Measurements from ENCODE around the gene KRTAP12-1. TPM values are rescaled to one million over a fixed set of nuclear protein-coding genes. Genes with fewer than 3 reads are reported as not detected.

KRTAP12-1 gene
- total RNA-seq, 1 donor from 2014 or later = not detected

- H3K4me1 Mint-ChIP-seq = peaks cover 23% of the 10 kb centered on the region
- no peaks in the 10 kb centered on the region for H3K36me3 Mint-ChIP-seq (ENCODE audit: low read depth)
- H3K27me3 Mint-ChIP-seq (ENCODE audit: low read depth) = peaks cover 98% of the 10 kb centered on the region
- H3K27ac Mint-ChIP-seq (ENCODE audit: unreplicated experiment) = no peak overlapping the region
- DNase-seq (ENCODE audit: low read depth, low spot score) = no peak
- TF ChIP-seq, protein P1, sequence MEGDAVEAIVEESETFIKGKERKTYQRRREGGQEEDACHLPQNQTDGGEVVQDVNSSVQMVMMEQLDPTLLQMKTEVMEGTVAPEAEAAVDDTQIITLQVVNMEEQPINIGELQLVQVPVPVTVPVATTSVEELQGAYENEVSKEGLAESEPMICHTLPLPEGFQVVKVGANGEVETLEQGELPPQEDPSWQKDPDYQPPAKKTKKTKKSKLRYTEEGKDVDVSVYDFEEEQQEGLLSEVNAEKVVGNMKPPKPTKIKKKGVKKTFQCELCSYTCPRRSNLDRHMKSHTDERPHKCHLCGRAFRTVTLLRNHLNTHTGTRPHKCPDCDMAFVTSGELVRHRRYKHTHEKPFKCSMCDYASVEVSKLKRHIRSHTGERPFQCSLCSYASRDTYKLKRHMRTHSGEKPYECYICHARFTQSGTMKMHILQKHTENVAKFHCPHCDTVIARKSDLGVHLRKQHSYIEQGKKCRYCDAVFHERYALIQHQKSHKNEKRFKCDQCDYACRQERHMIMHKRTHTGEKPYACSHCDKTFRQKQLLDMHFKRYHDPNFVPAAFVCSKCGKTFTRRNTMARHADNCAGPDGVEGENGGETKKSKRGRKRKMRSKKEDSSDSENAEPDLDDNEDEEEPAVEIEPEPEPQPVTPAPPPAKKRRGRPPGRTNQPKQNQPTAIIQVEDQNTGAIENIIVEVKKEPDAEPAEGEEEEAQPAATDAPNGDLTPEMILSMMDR (conservative IDR thresholded peaks at IDR 0.05) = no peak
- no peak overlapping the region for H3K4me3 Mint-ChIP-seq
- H3K9me3 Mint-ChIP-seq = no peaks in the 10 kb centered on the region
Measured at GRCh38 chr21:44708213-44708865, 26.4 kb upstream of the KRTAP12-1 start.

- Mint-ChIP-seq H3K9me3 (no peaks in the 10 kb centered on the region), H3K27ac (ENCODE audit: unreplicated experiment) (no peak overlapping the region), H3K36me3 (ENCODE audit: low read depth) (no peaks in the 10 kb centered on the region), H3K27me3 (ENCODE audit: low read depth) (peaks cover 96% of the 10 kb centered on the region), H3K4me1 (peaks cover 23% of the 10 kb centered on the region), H3K4me3 (no peak overlapping the region)
- no peak for DNase-seq (ENCODE audit: low read depth, low spot score)
- TF ChIP-seq, protein P1 (conservative IDR thresholded peaks at IDR 0.05) = no peak
Measured at GRCh38 chr21:44706706-44707581, 25.0 kb upstream of the KRTAP12-1 start.

DNA sequence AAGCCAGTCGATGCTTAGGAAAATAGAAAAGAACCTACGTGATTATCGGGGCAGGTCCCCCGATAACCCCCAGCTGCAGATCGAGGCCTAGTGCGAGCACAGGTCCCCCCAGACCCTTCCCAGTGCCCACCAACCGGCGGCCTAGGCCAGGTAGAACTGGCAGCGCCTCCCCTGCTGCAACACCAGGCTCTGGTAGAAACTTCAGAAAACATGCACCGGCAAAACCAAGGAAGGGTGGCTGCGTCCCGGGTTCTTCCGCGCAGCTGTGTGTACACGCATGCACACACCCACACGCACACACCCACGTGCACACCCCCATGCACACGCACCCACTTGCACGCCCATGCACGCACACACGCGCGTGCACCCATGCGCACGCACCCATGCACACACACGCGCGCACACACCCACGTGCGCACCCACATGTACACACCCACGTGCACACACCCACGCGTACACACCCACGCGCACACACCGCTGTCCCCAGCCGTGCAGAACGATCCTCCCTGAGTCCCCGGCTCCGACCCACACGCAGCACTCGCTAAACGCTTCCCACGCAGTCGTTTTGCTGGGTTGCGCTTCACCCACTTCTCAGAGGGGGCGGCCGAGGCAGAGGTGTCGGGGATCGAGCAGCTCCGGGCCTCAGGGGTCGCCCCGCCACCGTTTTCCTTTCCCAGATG is 24.2 kb upstream of the KRTAP12-1 start:
- TF ChIP-seq, protein P1 (conservative IDR thresholded peaks at IDR 0.05) = no peak
- H3K9me3 Mint-ChIP-seq = no peaks in the 10 kb centered on the region
- H3K27ac Mint-ChIP-seq (ENCODE audit: unreplicated experiment) = no peak overlapping the region
- no peak overlapping the region for H3K4me3 Mint-ChIP-seq
- peaks cover 21% of the 10 kb centered on the region for H3K4me1 Mint-ChIP-seq
- no peak for DNase-seq (ENCODE audit: low read depth, low spot score)
- no peaks in the 10 kb centered on the region for H3K36me3 Mint-ChIP-seq (ENCODE audit: low read depth)
- H3K27me3 Mint-ChIP-seq (ENCODE audit: low read depth) = peaks cover 96% of the 10 kb centered on the region

DNA sequence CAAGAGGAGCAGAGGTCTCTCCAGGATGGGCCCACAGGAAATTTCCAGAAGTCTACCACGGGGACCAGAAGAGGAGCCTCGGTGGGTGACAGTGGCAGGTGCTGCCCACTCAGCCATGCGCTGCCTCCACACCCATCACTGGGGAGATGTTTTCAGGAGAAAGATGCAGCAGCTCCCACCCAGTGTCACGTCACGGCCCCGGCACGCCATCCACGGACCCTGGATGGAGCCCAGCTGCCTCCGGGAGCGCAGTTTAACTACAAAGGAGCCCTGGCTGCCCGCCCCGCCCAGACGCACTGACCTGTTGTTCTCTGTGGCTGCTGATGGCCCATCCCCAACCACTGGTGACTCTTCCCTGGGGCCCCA is 22.7 kb upstream of the KRTAP12-1 start:
- Mint-ChIP-seq H3K27ac (ENCODE audit: unreplicated experiment) (no peak overlapping the region), H3K4me1 (peaks cover 28% of the 10 kb centered on the region), H3K27me3 (ENCODE audit: low read depth) (peaks cover 90% of the 10 kb centered on the region), H3K36me3 (ENCODE audit: low read depth) (no peaks in the 10 kb centered on the region), H3K9me3 (no peaks in the 10 kb centered on the region), H3K4me3 (no peak overlapping the region)
- TF ChIP-seq, protein P1 (conservative IDR thresholded peaks at IDR 0.05) = no peak
- DNase-seq (ENCODE audit: low read depth, low spot score) = no peak

DNA sequence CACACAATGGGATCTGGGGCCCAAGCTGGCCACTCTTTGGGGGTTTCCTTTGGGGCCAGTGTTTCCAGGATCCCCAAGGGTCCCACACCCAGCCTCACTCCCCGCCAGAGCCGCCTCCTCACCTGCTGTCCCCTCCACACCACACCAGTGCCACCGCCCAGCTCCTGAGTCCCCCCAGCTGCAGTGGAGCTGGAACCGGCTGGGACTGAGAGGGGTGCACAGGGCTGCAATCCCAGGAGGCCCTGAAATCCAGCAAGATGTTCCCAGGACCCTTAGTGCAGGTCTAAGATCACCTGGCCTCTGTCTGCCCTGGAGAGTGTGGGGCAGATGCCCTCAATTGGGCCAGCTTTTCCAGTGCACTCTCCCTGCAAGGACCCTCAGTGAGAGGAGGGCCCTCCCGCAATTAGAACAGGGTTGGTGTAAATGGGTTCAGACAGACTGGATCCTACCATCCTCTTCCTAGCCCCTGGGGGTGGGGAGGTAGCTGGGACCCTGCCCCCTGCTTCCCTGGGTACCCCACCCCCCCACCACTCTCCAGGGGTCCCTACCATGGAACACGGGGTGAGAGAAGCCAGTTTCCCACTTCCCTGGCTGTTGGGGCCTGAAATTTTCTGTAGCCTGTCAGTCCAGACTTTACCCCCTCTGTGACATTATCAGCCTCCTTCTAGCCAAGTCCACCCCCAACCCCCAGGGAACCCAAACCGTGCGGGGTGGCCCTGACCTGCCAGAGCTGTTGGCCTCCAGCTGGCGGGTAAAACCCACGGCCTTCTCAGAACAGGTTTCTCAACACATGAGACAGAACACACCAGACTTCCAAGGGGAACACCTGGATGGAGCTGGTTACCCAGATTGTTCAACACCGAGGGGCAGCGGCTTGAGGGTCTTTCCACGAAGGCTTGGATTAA is 22.0 kb upstream of the KRTAP12-1 start:
- no peaks in the 10 kb centered on the region for H3K9me3 Mint-ChIP-seq
- H3K27ac Mint-ChIP-seq (ENCODE audit: unreplicated experiment) = no peak overlapping the region
- TF ChIP-seq, protein P1 (conservative IDR thresholded peaks at IDR 0.05) = no peak
- no peaks in the 10 kb centered on the region for H3K36me3 Mint-ChIP-seq (ENCODE audit: low read depth)
- H3K27me3 Mint-ChIP-seq (ENCODE audit: low read depth) = peaks cover 87% of the 10 kb centered on the region
- H3K4me1 Mint-ChIP-seq = peaks cover 29% of the 10 kb centered on the region
- no peak for DNase-seq (ENCODE audit: low read depth, low spot score)
- H3K4me3 Mint-ChIP-seq = no peak overlapping the region
